Measurements from ENCODE around the gene GLYATL1.
"Not testable (repeated sequence)": the region's sequence is repeated elsewhere in the genome, so short reads cannot be mapped to it uniquely, and the experiment has no call there.

The GLYATL1 gene

DNA sequence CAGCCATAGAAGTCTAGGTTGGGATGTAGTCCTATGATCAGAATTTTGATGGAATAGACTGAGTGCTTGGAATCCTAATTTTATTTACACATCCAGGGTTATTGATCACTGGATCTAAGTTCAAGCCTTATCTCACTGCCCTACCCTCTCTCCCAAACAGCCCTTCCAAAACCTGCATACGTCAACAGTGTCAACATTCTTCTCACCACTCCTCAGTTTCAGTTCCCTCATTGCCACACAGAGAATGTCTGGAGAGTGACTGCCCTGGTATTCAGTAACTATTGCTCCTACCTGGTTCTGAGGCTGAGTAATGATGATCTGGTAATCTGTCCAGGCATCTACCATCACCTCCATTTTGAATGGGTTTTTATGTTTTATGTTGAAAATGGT is 60.0 kb downstream of the GLYATL1 start:
- no peak for DNase-seq

DNA sequence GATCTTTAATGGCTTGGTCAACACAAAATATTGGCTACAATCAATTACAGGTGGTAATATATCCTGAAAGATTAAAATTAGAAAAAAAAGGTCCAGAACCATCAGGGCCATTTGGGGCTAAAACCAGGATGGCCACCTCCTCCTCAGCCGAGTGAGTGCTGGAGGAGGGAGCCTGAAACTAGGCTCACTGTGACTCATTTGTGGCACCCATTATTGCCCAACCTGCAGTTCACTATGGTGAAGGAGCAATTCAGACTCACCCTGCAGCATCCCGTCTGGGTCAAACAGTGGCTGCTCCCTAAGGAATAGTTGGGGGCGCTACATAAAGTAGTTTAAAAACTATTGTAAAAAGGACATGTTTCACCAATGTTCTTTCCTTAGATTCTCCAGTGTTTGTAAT is 60.7 kb downstream of the GLYATL1 start:
- DNase-seq = no peak

- not testable (repeated sequence) for DNase-seq
These were observed 62.7 kb downstream of the GLYATL1 start for GRCh38 chr11:59002006-59002405.
